ENCODE results near the gene SNRPD2. TPM values are rescaled to one million over a fixed set of nuclear protein-coding genes. Genes with fewer than 3 reads are reported as not detected.
A peak's percentile ranks its signal among the peaks of the same experiment; 100 is the strongest.

Gene SNRPD2
- total RNA-seq, 1 experiment from 2014 or later = 793 TPM

DNA sequence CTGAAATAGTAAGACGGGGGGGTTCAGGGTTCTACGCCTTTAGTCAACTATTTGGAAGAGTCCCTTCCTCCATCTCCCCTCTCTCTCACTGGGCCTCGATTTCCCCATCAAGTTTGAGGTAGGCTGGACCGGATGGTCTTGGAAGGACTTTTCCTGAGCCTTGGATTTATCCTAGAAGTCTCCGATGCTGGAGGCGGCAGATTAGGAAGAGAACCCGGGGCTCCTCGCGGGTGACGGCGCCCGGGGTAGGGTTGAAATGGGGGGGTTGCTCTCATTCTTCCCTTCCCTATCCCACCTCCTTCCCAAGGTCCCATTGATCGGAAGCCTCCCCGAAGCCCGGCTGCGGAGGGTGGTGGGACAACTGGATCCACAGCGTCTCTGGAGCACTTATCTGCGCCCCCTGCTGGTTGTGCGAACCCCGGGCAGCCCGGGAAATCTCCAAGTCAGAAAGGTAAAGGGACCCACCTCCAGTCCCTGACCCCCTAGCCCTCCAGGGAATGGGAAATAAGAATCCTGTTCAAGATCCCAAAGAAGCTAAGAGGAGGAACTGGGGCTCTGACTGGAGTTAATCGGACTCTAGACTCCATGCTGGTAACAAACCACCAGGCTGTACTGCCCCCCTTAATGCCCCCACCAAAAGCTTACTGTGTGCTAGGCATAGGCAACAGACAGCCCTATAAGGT is 1.5 kb upstream of the SNRPD2 start:
- Mint-ChIP-seq H3K27me3 (ENCODE audit: low read depth) (no peaks in the 10 kb centered on the region), H3K4me1 (peaks cover 0 to 16% of the 10 kb centered on the region in 2 experiments; a peak in 3 of 4 replicates), H3K4me3 (peak overlapping the region; percentile 94 to 96), H3K27ac (peak overlapping the region in 2 of 3 experiments; percentile 83 to 94; a peak in 4 of 7 replicates), H3K9me3 (peaks cover 0 to 5% of the 10 kb centered on the region in 2 experiments; a peak in 2 of 5 replicates), H3K36me3 (ENCODE audit: insufficient read depth in 1 of 3, low read depth in 3 of 3) (peaks cover 46 to 47% (median 46%) of the 10 kb centered on the region in 3 experiments)
- H4K8ac ChIP-seq (replicated peaks; ENCODE audit: insufficient read length, low read depth, low read length) = no peak overlapping the region
- no peak overlapping the region for H3K56ac ChIP-seq (ENCODE audit: insufficient read length, low read depth, low read length)
- no CpG with 5 or more reads among the region's 22 CpGs for WGBS (ENCODE audit: extremely low coverage, insufficient read length, low lambda C conversion rate)
- H3K27ac ChIP-seq (ENCODE audit: insufficient read length, low read depth, low read length) = no peak overlapping the region
- H3K9ac ChIP-seq (ENCODE audit: extremely low read depth, insufficient read length, low read length) = peak overlapping the region; percentile 85
- no peak overlapping the region for H3T11ph ChIP-seq (ENCODE audit: low read length)
- H3K79me1 ChIP-seq (ENCODE audit: insufficient read depth, low read depth, low read length, poor library complexity, severe bottlenecking) = no peaks in the 10 kb centered on the region
- H3K23ac ChIP-seq (ENCODE audit: insufficient read length, low read depth, low read length) = no peak overlapping the region
- peaks cover 1% of the 10 kb centered on the region; the same call in 1 of the 2 replicates for H3K79me2 ChIP-seq (ENCODE audit: insufficient read depth, low read length)
- no peak overlapping the region for H2AK5ac ChIP-seq (ENCODE audit: insufficient read length, low read length)
- no peak overlapping the region for H4K5ac ChIP-seq (ENCODE audit: insufficient read length, low read depth, low read length)
- no peak overlapping the region for H2BK12ac ChIP-seq (ENCODE audit: insufficient read length, low read depth, low read length)
- no peaks in the 10 kb centered on the region for H4K20me1 ChIP-seq (ENCODE audit: control insufficient read depth, insufficient read depth, insufficient read length)
- peak; percentile 93 for TF ChIP-seq CTCF (conservative IDR thresholded peaks at IDR 0.05)
- H2AFZ ChIP-seq (ENCODE audit: low read length) = no peak overlapping the region
- no peak overlapping the region for H2BK20ac ChIP-seq (ENCODE audit: low read depth, low read length, poor library complexity, severe bottlenecking)
- peaks cover 9% of the 10 kb centered on the region for H3K23me2 ChIP-seq (ENCODE audit: insufficient read length, low read depth, low read length, poor library complexity, severe bottlenecking)
- peaks cover 3% of the 10 kb centered on the region for H3K4me1 ChIP-seq (ENCODE audit: insufficient read depth, low read length)
- H3K9me3 ChIP-seq (ENCODE audit: control insufficient read depth, low read depth, low read length) = no peaks in the 10 kb centered on the region
- H3K18ac ChIP-seq (ENCODE audit: insufficient read length, low read depth, low read length) = no peak overlapping the region
- no peak overlapping the region; the same call in 1 of the 2 replicates for H3K14ac ChIP-seq (ENCODE audit: insufficient read depth, low read length)
- no peak overlapping the region for H3K4ac ChIP-seq (ENCODE audit: low read depth, low read length)
- peak overlapping the region; percentile 84 for H3K4me2 ChIP-seq (ENCODE audit: insufficient read depth, insufficient read length, low read length)
- H2BK5ac ChIP-seq (ENCODE audit: insufficient read length, low read length) = no peak overlapping the region
- H3K27me3 ChIP-seq (ENCODE audit: insufficient read depth, low read length) = no peaks in the 10 kb centered on the region
- no peak overlapping the region for H2BK120ac ChIP-seq (ENCODE audit: low read depth, low read length, poor library complexity, severe bottlenecking)
- DNase-seq = peak; percentile 83
- no peak overlapping the region for H2BK15ac ChIP-seq (ENCODE audit: low read depth, low read length)
- no peak overlapping the region for H4K91ac ChIP-seq (ENCODE audit: insufficient read length, low read depth, low read length)

Measured in H9 (cell line).